AG20443 (cell line): ENCODE results near the gene DAZ1.
"Not testable (repeated sequence)": the region's sequence is repeated elsewhere in the genome, so short reads cannot be mapped to it uniquely, and the experiment has no call there.

Experiments
- DNase-seq: peaks from one replicate; pipeline ENCODE4 v3.0.0; 2012; ENCODE audit warnings: low spot score, mixed read lengths

DAZ1 gene

GRCh38 chrY:23198908-23199307 is at the start of gene DAZ1:
TSS of gene DAZ1 (minus strand) at chrY:23199008. CDS start at chrY:23198800, 208 bp downstream.
- not testable (repeated sequence) for DNase-seq

GRCh38 chrY:23219233-23219632 is 20.4 kb upstream of the DAZ1 start, which contains the start of gene DAZ2:
TSS of gene DAZ2 (plus strand) at chrY:23219533. CDS start at chrY:23219741, 208 bp downstream.
- not testable (repeated sequence) for DNase-seq

GRCh38 chrY:23210681-23211080 is 11.9 kb upstream of the DAZ1 start:
- not testable (repeated sequence) for DNase-seq

- not testable (repeated sequence) for DNase-seq
Observed at GRCh38 chrY:23209802-23210495, 11.1 kb upstream of the DAZ1 start.

DNA sequence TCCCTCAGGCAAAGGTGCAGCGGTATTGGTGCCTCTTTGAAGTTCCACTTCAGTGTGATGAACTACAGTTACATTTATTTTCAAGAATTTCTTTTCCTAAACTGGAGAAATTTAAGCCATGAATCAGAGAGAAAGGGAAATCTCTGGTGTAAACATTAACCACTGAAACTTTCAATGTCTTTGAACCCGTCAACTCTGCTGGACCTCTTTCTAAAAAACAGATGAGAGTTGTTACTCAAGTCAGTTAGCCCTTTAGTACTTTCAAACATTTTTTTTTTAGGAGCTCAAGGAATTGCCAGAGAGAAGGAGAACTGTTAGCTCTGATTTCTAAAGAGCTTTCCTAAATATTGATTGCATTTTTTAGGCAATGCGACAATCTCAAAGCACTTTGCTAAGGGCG is 8.6 kb upstream of the DAZ1 start:
- DNase-seq = not testable (repeated sequence)
